ENCODE measurements around the gene RNF167. TPM values are rescaled to one million over a fixed set of nuclear protein-coding genes. Genes with fewer than 3 reads are reported as not detected.
"Not testable (repeated sequence)": the region's sequence is repeated elsewhere in the genome, so short reads cannot be mapped to it uniquely, and the experiment has no call there.

The RNF167 gene
- total RNA-seq, 1 donor from 2014 or later, result 84.7 TPM

DNA sequence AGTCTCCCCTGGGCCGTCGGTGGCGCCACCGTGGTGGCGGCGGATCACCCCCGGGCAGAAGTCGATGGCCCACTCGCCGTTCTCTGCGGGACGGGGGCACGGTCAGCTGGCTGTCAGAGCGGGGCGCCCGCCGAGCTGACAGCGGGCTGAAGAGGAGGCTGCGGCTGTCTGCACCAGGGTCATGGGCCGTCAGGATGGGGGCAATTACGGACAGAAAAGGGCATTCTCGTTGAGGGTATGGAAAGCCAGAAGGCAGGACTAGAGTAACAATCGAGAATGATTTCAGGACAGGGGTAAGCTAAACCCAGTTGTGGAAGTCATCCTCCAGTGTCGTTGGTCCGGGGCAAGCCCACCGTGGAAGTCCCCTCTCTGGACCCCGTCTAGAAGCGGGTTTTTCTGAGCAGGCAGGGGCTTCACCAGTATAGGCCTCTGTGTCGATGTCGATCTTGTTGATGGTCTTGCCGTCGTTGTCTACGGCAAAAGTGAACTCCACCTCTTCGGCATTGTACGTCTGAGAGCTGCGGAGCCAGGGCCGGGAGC, 38.9 kb upstream of the RNF167 start:
- DNase-seq (ENCODE audit: low spot score), result no peak
- intact Hi-C loops (cut with DNase I), result loop anchor here (5.0 kb wide), 1 partner anchor 189 kb away; the partner anchor contains the start of gene ARRB2

DNA sequence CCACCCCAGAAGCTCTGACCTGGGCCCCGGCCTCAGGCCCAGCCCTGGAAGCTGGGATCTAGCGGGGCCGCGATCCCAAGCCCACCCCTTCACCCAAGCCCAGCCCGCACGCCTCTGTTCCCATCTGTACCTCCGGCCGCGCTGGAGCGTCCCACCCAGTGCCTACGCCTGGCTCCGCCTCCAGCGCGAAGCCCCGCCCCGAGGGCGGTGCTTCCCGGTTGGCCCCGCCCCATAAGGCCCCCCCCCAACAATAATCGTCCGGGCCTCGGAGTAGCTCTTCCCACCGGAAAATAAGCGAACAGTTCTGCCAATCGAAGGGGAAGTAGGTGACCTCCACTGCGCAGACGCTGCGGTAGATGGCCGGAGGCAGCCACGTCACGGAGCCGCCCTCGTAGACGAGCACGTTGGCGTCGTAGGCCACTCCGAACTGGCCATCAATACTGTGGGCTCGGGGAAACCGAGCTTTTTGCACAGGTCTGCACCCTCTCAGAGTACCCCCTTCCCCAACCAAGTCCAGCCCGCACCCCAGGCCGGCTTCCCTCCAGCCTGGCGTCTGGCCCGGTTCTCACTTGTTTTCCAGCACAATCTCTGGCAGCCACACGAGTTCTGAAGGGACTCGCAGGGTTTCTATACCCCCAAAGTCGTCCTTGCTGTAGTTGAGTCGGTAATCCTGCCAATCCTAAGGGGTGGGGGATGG, 38.3 kb upstream of the RNF167 start:
- DNase-seq (ENCODE audit: low spot score), result no peak
- intact Hi-C loops (cut with DNase I), result loop anchor here (5.0 kb wide), 1 partner anchor 189 kb away; the partner anchor contains the start of gene ARRB2

DNA sequence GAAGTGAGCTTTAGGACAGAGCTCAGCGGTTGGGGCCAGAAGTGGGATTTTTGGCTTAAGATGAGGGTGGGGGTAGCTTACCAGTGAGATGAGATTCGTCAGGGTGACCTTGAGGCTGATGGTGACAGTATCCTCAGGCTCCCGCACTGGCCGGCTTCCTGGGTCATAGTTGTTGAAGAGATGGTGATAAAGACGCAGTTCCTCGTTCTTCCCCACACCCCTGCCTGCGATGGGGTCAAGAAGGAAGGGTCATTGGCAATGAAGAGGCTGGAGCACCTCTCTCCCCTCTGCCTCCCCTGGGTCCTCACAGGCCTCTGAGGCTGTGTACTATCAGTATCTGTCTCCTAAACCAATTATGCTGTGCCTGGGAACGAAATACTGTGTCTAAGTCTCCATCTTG, 37.5 kb upstream of the RNF167 start:
- intact Hi-C loops (cut with DNase I), result loop anchor here (5.0 kb wide), 1 partner anchor 190 kb away; the partner anchor contains the start of gene ARRB2
- no peak for DNase-seq (ENCODE audit: low spot score)

DNA sequence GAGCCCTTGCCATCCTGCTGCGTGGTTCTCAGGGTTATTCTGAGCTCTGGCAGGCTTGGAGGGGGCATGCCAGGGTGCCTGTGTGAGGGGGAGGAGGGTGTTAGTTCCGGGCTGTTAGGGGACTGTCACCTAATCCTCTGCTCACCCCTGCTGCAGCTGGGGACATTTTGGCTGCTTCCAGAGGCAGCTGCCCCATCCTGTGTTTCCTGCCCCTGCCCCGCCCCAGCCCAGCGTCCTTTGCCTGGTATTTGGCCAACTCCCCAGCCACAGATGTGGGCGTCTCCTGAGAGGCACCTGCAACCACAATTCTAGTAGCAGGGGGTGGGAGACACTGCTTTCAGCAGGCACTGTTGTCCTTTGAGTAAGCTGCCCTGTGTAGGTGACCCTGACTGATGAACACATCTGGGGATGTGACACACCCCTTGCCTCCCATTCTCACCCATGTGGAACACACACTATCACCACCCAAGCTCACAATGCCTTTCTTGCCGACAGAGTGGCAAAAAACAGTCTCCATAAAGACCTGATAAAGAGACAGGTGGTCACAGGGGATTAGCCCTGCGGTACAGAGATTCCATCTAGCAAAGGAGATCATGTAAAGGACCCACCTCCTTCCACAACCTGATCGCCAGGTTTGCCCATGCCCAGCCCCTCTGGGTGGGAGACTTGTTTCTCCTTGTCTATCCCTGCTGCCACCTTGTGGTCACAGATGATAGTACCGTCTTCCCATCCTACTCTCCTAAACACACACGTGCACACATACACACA, 36.8 kb upstream of the RNF167 start, which contains the start of gene CHRNE:
Gene CHRNE (minus strand): TSS at position 48 of the 768 bp plus-strand sequence. CDS start 35 bp downstream, at position 13.
- no peak for DNase-seq (ENCODE audit: low spot score)
- intact Hi-C loops (cut with DNase I), result loop anchor here (5.0 kb wide), 1 partner anchor 191 kb away; the partner anchor contains the start of gene ARRB2

DNA sequence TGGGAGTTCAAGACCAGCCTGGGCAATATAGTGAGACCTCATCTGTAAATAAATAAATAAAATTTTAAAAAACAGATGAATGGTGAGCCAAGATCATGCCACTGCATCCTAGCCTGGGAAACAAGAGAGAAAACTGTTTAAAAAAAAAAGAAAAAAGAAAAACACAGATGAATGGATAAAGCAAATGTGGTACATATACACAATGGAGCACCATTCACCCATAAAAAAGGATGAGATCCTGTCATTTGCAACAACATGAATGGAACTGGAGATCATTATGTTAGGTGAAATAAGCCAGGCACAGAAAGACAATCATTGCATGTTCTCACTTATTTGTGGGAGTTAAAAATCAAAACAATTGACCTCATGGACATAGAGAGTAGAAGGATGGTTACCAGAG, 33.4 kb upstream of the RNF167 start:
- DNase-seq (ENCODE audit: low spot score), result not testable (repeated sequence)
- intact Hi-C loops (cut with DNase I), result loop anchor here (5.0 kb wide), 2 partner anchors 36 to 61 kb away; partner anchors contain the start of genes RNF167, SLC25A11 and SPAG7

DNA sequence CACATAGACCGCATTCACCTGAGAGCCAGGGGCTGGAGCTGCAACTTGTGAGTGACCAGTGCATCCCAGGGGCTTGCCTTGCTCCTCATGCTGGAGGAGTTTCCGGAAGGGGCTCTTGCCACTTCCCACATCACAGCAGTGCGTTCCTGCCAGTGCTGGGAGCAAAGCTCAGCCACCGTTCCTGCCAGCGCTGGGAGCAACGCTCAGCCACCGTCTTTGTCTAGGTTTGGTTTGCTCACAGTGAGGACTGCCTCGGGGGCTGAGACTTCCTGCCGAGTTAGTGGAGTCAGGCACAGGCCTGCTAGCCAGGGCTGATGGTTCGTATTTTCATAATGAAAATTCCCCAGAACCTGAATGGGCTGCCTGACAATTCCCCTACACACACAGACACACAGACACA, 31.8 kb upstream of the RNF167 start:
- DNase-seq (ENCODE audit: low spot score), result no peak
- intact Hi-C loops (cut with DNase I), result loop anchor here (5.0 kb wide), 2 partner anchors 34 to 59 kb away; partner anchors contain the start of genes RNF167, SLC25A11 and SPAG7

DNA sequence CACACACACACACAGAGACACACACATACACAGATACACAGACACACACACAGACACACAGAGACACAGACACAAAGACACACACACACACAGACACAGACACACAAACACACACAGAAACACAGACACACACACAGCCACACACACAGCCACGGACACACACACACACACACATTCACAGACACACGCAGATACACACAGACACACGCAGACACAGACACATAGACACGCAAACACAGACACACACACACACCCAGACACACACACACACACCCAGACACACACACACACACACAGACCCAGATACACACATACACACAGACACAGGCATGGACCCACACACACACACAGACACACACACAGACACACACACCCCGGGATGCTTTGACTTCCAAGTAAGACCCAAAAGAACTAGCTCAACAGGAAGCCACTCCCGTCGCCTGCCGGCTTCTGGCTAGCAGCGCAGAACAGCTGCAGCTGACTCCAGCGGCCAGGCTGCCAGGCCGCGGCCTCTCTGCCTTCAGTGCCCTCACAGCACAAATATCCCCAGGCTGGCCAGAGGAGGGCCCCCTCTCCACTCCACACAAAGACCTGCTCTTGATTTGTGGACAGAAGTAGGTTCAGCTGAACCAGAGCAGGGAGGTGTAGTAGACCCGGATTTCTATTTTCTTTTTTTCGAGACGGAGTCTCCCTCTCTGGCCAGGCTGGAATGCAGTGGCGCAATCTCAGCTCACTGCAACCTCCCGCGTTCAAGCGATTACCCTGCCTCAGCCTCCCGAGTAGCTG, 31.2 kb upstream of the RNF167 start:
- intact Hi-C loops (cut with DNase I), result loop anchor here (1.0 to 5.0 kb wide), 4 partner anchors 33 to 153 kb away; partner anchors contain the start of genes CAMTA2, RNF167, SLC25A11 and SPAG7

DNA sequence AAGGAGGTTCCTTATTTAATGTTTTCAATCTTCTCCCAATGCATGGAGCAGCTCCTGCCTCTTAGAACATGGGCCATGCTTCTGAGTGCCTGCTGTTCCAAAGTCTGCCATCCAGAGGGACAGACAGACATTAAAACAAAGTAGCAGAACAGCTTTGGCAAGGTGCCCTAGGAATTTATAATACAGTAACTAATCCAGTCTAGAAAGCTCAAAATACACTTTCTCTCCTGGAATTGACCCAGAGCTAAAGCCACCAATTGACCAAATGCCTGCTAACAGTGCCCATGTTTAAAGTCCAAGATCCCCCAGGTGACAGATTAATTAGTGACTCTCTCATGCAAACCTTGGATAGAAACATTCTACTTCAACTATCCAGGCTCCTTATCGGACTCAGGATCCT, 26.1 kb upstream of the RNF167 start:
- DNase-seq (ENCODE audit: low spot score), result no peak
- intact Hi-C loops (cut with DNase I), result no loop called here

More for the DNA sequence above, 31.2 kb upstream of the RNF167 start:
- DNase-seq (ENCODE audit: low spot score), result peak; percentile 94

DNA sequence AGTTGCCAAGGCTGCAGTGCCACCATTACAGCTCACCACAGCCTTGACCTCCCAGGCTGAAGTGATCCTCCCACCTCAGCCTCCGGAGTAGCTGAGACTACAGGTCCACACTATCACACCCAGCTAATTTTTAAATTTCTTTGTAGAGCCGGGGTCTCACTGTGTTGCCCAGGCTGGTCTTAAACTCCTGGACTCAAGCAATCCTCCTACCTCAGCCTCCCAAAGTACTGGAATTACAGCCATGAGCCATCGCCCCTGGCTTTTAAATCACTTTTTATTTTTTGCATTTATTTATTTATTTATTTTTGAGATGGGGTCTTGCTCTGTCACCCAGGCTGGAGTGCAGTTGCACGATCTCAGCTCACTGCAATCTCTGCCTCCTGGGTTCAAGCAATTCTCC, 25.5 kb upstream of the RNF167 start:
- DNase-seq (ENCODE audit: low spot score); intact Hi-C loops (cut with DNase I): not testable (repeated sequence)

DNA sequence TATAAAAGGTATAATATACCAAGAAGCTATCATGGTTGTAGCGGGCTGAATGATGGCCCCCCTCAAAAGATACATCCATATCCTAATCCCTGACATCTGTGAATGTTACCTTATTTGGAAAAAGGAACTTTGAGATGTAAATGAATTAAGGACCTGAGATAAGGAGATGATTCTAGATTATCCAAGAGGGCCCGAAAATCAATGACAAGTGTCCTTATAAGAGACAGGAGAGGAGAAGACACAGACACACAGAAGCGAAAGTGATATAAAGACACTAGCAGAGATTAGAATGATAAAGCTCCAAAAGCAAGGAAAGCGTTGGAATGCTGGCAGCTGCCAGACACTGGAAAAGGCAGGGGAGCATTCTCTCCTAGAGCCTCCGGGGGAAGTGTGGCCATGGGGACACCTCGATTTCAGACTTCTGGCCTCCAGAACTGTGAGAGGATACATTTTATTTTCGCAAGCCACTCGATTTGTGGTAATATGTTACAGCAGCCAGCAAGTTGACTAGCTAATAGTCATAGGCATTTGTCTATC, 20.5 kb upstream of the RNF167 start:
- intact Hi-C loops (cut with DNase I), result no loop called here
- no peak for DNase-seq (ENCODE audit: low spot score)

DNA sequence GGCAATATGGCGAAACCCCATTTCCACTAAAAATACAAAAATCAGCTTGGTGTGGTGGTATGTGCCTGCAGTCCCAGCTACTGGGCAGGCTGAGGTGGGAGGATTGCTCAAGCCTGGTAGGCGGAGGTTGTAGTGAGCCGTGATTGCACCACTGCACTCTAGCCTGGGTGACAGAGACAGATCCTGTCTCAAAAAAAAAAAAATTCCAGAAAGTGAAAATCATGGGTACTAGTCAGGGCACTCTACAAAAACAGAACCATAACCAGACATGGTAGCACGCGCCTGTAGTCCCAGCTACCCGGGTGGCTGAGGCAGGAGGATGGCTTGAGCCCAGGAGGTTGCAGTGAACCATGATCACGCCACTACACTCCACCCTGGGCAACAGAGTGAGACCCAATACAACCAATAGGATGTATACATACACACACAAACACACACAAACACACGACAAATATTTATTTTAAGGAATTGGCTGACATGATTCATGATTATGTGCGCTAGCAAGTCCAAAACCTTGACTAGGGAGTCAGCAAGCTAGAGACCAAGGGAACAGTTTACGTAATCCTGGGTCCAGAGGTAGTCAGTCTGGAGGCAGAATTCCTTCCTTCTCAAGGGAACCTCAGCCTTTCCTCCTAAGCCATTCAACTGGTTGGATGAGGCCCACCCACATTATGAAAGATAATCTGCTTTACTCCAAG, 19.6 kb upstream of the RNF167 start:
- no peak for DNase-seq (ENCODE audit: low spot score)
- intact Hi-C loops (cut with DNase I), result no loop called here

DNA sequence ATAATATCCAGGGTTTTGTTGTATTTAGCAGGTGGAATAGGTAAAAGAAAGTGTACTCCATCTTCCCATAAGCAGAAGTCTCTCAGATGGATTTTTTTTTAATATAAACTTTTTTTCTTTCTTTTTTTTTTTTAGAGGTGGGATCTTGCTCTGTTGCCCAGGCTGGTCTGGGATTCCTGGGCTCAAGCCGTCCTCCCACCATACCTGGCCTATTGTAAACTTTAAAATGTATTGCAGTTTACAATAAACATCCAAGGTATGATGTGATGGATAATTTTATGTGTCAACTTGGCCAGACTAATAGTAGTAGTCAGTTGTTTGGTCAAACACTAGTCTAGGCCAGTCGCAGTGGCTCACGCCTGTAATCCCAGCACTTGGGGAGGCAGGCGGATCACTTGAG, 18.7 kb upstream of the RNF167 start:
- intact Hi-C loops (cut with DNase I), result no loop called here

DNA sequence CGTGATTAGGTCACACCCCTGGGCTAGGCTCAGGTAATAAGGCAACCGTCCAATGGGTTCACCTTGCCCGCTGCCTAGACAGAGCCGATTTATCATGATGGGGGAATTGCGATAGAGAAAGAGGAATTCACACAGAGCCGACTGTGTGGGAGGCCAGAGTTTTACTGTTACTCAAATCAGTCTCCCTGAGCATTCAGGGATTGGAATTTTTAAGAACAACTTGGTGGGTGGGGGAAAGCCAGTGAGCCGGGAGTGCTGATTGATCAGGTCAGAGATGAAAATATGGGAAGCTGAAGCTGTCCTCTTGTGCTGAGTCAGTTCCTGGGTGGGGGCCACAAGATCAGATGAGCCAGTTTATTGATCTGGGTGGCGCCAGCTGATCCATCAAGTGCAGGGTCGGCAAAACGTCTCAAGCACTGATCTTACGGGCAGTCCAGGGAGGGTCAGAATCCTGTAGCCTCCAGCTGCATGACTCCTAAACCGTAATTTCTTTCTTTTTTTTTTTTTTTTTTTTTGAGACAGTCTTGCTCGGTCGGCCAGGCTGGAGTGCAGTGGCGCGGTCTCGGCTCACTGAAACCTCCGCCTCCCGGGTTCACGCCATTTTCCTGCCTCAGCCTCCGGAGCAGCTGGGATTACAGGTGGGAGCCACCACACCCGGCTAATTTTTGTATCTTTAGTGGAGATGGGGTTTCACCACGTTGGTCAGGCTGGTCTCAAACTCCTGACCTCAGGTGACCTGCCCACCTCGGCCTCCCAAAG, 13.3 kb upstream of the RNF167 start:
- intact Hi-C loops (cut with DNase I); DNase-seq (ENCODE audit: low spot score): not testable (repeated sequence)

More for the DNA sequence above, 18.7 kb upstream of the RNF167 start:
- DNase-seq (ENCODE audit: low spot score), result no peak

DNA sequence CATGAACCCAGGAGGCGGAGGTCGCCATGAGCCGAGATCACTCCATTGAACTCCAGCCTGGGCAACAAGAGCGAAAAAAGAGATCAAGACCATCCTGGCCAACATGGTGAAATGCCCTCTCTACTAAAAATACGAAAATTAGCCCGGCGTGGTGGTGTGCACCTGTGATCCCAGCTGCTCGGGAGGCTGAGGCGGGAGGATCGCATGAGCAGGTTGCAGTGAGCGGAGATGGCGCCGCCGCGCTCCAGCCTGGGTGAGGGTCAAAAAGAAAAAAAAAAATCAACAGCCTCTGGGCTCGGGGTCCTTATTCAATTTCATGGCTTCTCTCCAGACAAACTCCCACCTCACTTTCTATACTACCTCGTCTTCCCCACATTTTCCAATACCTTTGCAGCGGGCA, 11.2 kb upstream of the RNF167 start:
- DNase-seq (ENCODE audit: low spot score), result no peak
- intact Hi-C loops (cut with DNase I), result no loop called here

DNA sequence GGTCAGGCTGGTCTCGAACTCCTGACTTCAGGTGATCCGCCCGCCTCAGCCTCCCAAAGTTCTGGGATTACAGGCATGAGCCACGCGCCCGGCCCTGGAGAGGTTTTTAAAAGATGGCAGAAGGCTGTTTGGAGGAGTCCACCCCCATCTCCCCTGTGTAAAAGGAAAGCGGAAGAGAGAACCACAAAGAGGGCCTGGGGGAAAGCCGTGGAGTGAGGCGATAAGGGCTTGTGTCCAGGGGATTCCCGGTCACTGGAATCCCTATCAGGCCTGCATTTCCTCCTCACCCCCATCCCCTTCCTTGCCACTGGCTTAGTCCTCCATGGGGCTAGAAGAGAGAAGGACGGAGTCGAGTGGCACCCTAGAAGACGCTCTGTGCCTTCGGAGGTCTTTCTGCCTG, 8.1 kb upstream of the RNF167 start, which contains the start of gene GP1BA:
Gene GP1BA (plus strand): TSS at position 315 of the 400 bp plus-strand sequence. CDS start 328 bp downstream, outside the sequence.
- DNase-seq (ENCODE audit: low spot score), result no peak
- intact Hi-C loops (cut with DNase I), result no loop called here

DNA sequence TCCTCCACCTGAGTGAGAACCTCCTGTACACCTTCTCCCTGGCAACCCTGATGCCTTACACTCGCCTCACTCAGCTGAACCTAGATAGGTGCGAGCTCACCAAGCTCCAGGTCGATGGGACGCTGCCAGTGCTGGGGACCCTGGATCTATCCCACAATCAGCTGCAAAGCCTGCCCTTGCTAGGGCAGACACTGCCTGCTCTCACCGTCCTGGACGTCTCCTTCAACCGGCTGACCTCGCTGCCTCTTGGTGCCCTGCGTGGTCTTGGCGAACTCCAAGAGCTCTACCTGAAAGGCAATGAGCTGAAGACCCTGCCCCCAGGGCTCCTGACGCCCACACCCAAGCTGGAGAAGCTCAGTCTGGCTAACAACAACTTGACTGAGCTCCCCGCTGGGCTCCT, 7.3 kb upstream of the RNF167 start:
- no peak for DNase-seq (ENCODE audit: low spot score)
- intact Hi-C loops (cut with DNase I), result no loop called here

DNA sequence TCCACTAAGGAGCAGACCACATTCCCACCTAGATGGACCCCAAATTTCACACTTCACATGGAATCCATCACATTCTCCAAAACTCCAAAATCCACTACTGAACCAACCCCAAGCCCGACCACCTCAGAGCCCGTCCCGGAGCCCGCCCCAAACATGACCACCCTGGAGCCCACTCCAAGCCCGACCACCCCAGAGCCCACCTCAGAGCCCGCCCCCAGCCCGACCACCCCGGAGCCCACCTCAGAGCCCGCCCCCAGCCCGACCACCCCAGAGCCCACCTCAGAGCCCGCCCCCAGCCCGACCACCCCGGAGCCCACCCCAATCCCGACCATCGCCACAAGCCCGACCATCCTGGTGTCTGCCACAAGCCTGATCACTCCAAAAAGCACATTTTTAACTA, 6.4 kb upstream of the RNF167 start:
- intact Hi-C loops (cut with DNase I), result no loop called here
- no peak for DNase-seq (ENCODE audit: low spot score)

Measured in cardiac septum (tissue), 1 donor.